ENCODE results near the gene ATN1.
"Not testable (repeated sequence)": the region's sequence is repeated elsewhere in the genome, so short reads cannot be mapped to it uniquely, and the experiment has no call there.

Gene ATN1, protein sequence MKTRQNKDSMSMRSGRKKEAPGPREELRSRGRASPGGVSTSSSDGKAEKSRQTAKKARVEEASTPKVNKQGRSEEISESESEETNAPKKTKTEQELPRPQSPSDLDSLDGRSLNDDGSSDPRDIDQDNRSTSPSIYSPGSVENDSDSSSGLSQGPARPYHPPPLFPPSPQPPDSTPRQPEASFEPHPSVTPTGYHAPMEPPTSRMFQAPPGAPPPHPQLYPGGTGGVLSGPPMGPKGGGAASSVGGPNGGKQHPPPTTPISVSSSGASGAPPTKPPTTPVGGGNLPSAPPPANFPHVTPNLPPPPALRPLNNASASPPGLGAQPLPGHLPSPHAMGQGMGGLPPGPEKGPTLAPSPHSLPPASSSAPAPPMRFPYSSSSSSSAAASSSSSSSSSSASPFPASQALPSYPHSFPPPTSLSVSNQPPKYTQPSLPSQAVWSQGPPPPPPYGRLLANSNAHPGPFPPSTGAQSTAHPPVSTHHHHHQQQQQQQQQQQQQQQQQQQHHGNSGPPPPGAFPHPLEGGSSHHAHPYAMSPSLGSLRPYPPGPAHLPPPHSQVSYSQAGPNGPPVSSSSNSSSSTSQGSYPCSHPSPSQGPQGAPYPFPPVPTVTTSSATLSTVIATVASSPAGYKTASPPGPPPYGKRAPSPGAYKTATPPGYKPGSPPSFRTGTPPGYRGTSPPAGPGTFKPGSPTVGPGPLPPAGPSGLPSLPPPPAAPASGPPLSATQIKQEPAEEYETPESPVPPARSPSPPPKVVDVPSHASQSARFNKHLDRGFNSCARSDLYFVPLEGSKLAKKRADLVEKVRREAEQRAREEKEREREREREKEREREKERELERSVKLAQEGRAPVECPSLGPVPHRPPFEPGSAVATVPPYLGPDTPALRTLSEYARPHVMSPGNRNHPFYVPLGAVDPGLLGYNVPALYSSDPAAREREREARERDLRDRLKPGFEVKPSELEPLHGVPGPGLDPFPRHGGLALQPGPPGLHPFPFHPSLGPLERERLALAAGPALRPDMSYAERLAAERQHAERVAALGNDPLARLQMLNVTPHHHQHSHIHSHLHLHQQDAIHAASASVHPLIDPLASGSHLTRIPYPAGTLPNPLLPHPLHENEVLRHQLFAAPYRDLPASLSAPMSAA (N-terminal part only)

DNA sequence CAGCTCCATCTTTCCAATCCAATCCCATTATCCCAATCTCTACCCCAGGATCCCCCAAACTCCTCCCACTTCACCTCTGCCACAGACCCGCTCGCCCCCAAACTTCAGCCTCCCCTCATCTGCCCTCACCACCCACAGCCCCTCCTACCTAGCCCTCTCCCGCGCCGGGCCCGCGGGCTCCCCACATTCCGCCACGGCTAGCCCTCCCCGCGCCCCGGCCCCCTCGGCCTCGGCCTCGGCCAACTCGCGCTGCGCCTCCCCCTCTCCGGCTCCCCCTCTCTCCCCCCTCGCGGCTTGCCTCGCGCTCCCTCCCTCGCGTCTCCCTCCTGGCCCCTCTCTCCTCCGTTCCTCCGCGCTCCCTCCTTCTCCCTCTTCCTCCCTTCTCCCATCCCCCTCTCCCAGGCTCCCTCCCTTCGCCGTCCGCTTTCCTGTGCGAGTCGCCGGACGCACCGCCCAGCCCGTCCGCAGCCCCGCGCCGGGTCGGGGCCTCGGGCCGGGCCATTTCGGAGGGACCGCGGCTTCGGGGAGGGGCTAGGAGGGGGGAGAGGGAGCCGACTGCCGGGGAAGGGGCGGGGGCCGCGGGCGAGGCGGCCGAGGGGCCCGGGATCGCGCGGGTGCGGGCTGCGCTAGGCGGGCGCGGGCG, at the start of gene ATN1:
TSS of gene ATN1 (plus strand) at position 581 of the 643 bp plus-strand sequence. CDS start 6,043 bp downstream, outside the sequence.
- no peak for DNase-seq (ENCODE audit: low read depth, low spot score)

DNA sequence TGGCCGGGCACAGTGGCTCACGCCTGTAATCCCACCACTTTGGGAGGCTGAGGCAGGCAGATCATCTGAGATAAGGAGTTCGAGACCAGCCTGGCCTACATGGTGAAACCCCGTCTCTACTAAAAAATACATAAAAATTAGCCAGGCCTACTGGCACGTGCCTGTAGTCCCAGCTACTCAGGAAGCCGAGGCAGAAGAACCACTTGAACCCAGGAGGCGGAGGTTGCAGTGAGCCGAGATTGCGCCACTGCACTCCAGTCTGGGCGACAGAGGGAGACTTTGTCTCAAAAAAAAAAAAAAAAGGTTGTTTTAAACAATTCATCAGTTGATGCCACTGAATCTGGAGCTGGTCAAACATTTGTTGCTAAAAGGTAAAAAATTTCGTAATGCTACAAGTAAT, 47.9 kb upstream of the ATN1 start:
- not testable (repeated sequence) for DNase-seq (ENCODE audit: low read depth, low spot score)

DNA sequence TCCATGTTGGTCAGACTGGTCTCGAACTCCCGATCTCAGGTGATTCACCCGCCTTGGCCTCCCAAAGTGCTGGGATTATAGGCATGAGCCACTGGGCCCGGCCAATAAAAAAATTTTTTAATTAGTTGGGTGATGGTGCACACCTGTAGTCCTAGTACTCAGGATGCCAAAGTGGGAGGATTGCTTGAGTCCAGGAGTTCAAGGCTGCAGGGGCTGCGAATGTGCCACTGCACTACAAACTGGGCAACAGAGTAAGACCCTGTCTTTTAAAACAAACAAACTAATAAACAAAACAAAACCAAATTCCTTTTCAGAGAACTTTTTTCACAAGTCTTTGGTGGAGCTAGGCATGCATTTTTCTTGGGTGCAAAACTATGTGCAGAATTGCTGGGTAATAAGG, 44.5 kb upstream of the ATN1 start:
- DNase-seq (ENCODE audit: low read depth, low spot score), result no peak

DNA sequence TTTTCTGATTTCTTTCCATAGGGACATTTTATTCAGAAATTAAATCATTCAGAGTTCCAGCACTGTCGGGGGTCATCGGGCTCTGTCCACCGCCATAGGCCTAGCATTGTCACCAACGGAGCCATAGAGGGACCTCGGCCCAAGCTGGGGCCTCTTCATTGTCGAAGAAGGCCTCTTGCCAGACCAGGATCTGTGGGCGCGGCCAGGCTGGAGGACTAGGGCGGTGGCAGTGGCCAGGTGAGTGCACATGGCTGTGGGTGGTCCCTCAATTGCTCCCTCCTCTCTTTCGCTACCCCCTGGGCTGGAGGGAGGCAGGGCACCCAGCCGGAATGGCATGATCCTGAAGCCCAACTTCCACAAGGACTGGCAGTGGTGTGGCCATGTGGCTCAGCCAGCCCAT, 44.1 kb upstream of the ATN1 start:
- no peak for DNase-seq (ENCODE audit: low read depth, low spot score)

DNA sequence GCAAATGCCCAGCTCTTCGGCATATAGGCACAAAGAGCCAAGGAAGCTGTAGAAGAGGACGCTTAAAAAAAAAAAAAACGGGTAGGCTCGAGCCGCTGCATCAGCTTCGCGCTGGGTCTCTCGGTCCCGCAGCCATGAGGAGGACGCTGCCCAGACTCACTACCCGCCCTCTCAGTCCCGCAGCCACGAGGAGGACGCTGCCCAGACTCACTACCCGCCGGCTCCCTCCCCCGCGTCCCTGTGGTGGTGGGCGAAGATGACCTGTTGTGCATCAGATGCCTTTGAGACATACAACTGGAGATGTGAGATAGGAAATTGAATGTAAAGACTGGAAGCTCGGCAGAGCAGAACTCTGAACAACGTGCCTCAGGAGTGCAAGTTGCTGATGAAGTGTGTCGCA, 43.2 kb upstream of the ATN1 start:
- DNase-seq (ENCODE audit: low read depth, low spot score), result no peak

DNA sequence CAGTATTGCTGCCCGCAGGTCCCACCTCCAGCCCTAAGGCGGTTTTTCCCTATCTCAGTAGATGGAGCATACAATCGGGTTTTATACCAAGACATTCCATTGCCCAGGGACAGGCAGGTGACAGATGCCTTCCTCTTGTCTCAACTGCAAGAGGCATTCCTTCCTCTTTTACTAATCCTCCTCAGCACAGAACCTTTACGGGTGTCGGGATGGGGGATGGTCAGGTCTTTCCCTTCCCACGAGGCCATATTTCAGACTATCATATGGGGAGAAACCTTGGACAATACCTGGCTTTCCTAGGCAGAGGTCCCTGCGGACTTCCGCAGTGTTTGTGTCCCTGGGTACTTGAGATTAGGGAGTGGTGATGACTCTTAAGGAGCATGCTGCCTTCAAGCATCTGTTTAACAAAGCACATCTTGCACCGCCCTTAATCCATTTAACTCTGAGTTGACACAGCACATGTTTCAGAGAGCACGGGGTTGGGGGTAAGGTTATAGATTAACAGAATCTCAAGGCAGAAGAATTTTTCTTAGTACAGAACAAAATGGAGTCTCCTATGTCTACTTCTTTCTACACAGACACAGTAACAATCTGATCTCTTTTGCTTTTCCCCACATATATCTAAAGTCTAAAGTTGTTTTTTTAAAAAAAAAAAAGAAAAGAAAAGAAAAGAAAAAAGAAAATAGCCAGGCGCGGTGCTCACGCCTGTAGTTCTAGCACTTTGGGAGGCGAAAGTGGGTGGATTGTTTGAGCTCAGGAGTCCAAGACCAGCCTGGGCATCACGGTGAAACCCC, 41.4 kb upstream of the ATN1 start:
- DNase-seq (ENCODE audit: low read depth, low spot score), result not testable (repeated sequence)

DNA sequence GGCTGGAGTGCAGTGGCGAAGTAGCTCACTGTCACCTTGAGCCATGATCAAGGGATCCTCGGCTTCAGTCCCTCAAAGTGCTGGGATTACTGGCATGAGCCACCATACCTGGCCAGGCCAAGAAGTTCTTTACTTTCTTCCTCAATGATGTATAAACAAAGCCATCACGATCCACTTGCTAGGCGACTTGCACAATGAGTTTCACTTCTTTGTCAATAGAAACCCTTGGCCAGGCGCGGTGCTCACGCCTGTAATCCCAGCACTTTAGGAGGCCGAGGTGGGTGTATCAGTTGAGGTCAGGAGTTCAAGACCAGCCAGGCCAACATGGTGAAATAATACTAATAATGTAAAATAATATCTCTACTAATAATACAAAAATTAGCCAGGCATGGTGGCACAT, 40.3 kb upstream of the ATN1 start:
- no peak for DNase-seq (ENCODE audit: low read depth, low spot score)

DNA sequence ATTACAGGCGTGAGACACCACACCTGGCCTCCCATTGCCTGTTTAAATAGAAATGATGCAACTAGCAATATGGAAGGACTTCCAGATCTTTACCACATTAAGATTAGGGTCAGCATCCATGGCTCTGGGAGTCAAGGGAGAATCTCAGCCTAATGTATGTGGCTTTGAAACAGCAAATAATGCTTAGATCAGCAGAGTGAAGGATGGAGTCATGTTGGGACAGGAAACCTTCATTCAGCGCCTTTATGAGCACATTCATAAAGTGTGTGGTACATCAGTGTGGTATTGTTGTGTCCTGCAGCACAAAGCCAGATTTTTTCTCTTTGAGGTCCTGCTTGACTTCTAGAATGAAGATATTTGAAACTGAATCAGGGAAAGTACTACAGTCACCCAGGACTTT, 39.4 kb upstream of the ATN1 start:
- DNase-seq (ENCODE audit: low read depth, low spot score), result no peak

DNA sequence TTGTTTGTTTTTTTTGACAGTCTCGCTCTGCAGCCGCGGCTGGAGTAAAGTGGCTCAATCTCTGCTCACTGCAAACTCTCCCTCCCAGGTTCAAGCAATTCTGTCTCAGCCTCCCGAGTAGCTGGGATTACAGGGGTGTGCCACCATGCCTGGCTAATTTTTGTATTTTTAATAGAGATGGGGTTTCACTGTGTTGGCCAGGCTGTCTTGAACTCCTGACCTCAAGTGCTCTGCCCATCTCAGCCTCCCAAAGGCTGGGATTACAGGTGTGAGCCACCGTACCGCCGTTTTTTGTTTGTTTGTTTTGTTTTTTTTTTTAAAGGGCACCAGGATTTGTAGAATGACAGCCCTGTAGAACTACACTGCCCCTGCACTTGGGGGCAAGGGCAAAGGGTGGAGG, 39.0 kb upstream of the ATN1 start:
- not testable (repeated sequence) for DNase-seq (ENCODE audit: low read depth, low spot score)

DNA sequence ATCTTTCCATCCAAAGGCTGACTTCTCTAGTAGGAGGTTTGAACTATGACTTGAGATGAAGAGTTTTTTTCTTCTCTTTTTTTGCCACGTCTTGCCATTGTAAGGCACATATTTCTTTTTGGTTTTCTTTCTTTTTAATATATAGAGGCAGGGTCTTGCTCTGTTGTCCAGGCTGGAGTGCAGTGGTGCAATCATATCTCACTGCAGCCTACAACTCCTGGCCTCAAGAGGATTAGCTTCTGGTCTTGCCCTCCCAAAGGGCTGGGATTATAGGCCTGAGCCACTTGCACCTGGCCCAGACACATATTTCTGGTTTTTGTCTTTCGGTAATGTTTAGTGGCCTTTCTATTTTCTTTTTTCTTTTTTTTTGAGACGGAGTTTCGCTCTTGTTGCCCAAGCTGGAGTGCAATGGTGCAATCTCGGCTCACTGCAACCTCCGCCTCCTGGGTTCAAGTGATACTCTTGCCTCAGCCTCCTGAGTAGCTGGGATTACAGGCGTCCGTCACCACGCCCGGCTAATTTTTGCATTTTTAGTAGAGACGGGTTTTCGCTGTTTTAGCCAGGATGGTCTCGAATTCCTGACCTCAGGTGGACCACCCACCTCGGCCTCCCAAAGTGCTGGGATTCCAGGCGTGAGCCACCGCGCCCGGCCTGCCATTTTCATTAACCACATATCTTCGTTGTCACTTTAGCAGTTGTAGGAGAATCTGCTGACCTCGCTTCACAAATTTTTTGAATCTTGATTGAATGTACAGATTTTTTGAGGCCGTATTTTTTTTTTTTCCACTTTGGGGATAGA, 37.8 kb upstream of the ATN1 start:
- DNase-seq (ENCODE audit: low read depth, low spot score), result not testable (repeated sequence)

DNA sequence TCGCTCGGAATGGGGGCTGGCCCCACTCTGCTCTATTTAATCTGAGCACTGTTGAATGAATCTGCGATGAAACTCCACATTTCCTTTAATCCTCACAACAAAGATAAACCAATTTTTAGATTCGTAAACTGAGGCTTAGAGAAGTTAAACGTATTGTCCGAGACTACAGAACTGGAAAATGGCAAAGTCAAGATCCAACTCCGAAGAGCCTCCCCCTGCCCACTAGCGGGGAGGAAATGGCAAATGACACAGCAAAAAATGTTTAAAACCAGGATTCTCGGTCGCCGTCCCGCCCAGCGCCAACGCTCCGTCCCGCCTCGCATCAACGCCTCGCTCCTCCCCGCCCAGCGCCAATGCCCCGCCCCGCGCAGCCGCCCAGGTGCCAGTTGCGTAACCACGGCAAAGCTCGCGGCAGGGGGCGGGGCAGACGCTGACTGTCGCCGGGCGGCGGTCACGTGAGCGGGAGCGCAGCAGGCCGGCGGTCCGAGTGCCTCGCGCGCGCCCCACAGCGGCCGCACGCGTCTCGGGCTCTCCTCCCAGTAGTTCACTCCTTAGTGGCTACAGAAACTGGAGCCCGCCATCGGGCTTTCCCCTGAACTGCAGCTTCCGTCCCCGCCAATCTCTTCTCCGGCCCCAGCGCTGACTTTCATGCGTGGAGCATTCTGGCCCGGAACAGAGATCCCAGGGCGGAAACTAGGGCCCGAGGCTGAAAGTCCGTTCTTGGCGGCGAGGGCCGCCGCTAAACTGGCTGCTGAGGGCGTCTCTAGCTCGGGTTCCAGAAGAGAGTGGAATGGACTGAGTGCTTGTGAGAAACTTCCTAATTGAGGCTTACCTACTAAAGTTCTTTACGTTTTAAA, 36.7 kb upstream of the ATN1 start:
- peak; percentile 93 for DNase-seq (ENCODE audit: low read depth, low spot score)

DNA sequence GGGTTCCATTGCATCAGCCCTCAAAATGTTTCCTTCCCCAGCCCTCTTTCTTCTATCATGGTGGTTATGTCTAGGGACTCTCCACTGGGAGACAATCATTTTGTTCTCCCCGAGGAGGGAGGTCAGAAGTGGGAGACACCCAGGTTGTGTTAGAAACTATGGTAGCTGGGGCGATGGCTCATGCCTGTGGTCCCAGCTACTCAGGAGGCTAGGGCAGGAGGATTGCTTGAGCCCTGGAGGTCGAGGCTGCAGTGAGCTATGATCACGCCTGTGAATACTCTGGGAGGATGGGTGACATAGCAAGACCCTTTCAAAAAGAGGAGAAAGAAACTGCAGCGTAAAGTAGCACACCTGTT, 36.1 kb upstream of the ATN1 start:
- no peak for DNase-seq (ENCODE audit: low read depth, low spot score)

DNA sequence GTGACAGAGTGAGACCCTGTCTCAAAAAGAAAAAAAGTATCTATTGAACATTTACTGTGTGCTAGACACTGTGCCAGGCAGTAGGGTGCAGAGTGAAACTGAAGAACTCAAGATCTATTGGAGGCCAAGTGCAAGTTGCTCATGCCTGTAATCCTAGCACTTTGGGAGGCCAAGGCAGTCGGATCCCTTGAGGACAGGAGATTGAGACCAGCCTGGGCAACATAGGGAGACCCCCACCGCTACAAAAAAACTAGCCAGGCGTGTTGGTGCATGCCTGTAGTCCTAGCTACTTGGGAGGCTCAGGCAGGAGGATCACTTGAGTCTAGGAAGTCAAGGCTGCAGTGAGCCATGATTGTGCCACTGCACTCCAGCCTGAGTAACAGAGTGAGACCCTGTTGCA, 35.1 kb upstream of the ATN1 start:
- not testable (repeated sequence) for DNase-seq (ENCODE audit: low read depth, low spot score)

DNA sequence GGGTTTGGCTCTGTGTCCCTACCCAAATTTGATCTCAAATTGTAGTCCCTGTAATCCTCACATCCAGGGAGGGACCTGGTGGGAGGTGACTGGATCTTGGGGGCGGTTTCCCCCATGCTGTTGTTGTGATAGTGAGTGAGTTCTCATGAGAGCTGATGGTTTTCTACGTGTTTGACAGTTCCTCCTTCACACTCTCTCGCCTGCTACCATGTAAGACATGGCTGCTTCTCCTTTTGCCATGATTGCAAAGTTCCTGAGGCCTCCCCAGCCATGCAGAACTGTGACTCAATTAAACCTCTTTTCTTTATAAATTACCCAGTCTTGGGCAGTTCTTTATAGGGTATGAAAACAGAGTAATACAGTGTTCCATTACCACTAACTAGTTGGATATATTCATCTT, 33.4 kb upstream of the ATN1 start:
- DNase-seq (ENCODE audit: low read depth, low spot score), result no peak

DNA sequence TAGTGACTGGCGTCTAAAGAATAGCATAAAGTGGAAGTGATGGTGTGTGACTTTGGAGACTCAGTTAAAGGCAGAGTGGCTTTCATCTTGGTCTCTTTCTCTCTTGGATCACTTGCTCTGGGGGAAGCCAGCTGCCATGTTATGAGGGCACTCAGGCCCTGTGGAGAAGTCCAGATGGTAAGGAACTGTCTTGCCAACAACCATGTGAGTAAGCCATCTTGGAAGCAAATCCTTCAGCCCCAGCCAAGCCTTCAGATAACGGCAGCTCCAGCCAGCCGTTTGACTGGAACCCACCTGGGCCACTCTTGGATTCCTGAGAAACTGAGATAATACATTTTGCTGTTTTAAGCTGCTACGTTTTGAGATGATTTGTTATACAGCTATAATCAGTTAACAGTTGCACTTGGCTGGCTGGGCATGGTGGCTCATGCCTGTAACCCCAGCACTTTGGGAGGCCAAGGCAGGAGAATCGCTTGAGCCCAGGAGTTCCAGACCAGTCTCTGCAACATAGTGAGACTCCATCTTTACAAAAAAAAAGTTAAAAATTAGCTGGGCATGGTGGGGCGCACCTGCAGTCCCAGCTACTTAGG, 30.8 kb upstream of the ATN1 start:
- DNase-seq (ENCODE audit: low read depth, low spot score), result no peak

DNA sequence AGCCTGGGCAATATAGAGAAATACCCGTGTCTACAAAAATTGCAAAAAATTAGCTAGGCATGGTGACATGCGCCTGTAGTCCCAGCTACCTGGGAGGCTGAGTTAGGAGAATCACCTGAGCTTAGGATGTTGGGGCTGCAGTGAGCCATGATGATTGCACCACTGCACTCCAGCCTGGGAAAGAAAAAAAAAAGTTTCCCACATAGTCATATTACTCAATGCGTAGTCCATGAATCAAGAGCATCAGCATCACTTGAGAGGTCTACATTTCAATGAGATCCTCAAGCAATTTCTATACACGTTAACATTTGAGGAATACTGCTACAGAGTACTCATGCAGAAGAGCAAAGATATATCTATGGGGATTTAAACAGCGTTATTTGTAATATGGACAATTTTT, 28.3 kb upstream of the ATN1 start:
- no peak for DNase-seq (ENCODE audit: low read depth, low spot score)

DNA sequence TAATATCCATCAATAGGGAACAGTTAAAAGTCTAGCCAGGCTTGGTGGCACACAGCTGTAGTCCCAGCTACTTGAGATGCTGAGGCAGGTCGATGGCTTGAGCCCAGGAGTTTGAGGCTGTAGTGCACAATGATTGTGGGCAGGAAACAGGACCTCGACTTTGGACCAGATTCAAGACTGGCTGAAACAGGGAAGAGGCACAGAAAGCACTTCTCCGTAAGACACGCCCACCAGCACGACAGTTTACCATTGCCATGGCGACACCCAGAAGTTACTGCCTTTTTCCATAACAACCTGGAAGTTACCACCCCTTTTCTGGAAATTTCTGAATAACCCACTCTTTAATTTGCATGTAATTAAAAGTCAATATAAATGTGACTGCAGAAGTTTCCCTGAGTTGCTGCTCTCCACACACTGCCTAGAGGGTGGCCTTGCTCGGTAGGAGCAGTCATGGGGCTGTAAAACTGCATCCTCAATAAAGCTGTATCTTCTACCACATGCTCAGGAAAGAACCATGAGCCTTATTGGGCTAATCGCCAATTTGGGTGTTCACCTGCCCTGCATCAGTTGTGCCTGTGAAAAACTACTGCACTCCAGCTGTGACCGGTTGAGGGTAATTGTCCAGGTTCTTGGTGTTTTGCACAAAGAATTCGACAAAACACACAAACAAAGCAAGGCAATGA, 27.8 kb upstream of the ATN1 start:
- DNase-seq (ENCODE audit: low read depth, low spot score), result no peak

DNA sequence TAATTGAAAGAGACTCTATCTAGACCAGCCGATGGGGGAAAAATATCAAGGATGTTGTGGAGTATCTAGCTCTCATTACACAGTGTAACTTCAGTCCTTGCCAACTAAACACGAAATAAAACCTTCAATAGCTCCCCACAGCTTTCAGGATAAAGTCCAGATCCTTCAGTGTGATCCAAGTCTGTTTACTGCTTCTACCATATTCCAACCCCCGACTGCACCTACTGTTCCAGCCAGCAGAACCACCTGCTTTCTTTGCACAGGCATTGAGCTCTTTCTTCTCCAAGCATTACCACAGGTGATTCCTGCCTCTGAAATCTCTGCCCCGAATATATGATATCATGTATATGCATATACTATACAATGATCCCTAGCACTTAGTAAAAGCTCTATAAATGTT, 25.3 kb upstream of the ATN1 start:
- no peak for DNase-seq (ENCODE audit: low read depth, low spot score)
